GM12878 (cell line): ENCODE data around the gene CCDC190. TPM values are rescaled to one million over a fixed set of nuclear protein-coding genes. Genes with fewer than 3 reads are reported as not detected.

Experiments
- ATAC-seq: fragments of 200-7000 bp; cut with Tn5 transposase; 3 replicates; pipeline ENCODE4 v1.9.1; 2020; ENCODE audit warnings: mild to moderate bottlenecking, moderate library complexity
- BruUV-seq: library from RNA; stranded (reverse); fragments of 400-500 nt; replicated peaks from 2 replicates; lab custom pipeline; 2021; lab: Mats Ljungman, UMichigan
- CTCF ChIA-PET: fragments of 300-600 bp; sonication (Branson Sonifier 250); formaldehyde crosslinking; extraction: SDS; loops from one replicate; lab custom pipeline; 2021; ENCODE audit warnings: inconsistent platforms; lab: Yijun Ruan, JAX
- POLR2A ChIA-PET: fragments of 350-600 bp; formaldehyde crosslinking; extraction: SDS; loops from one replicate; lab custom pipeline; 2021; ENCODE audit warnings: inconsistent platforms; lab: Charles Lee
- RAD21 ChIA-PET: fragments of 300-600 bp; sonication (Branson Sonifier 250); formaldehyde crosslinking; loops from one replicate; lab custom pipeline; 2023; ENCODE audit warnings: antibody characterized with exemption; ENCODE audit not compliant: unreplicated experiment; lab: Charles Lee
- SMC1A ChIA-PET: fragments of 300-600 bp; sonication (Branson Sonifier 250); formaldehyde crosslinking; loops from one replicate; lab custom pipeline; 2023; ENCODE audit not compliant: unreplicated experiment, uncharacterized antibody; lab: Charles Lee
- DNase-seq: peaks from one replicate; pipeline ENCODE4 v3.0.0-alpha.2; 2011; ENCODE audit warnings: low read depth, low spot score
- FAIRE-seq: peaks from 3 replicates; lab custom pipeline; 2011; peaks lifted over from hg19 to GRCh38; lab: Jason Lieb, UNC
- H2AFZ ChIP-seq: 2 replicates; pipeline ENCODE4 v1.6.0; 2011; ENCODE audit warnings: low read depth, low read length, control low read depth; ENCODE audit not compliant: control insufficient read depth
- H3K27ac ChIP-seq: 2 replicates; pipeline ENCODE4 v1.5.1; 2011; ENCODE audit warnings: control low read depth; ENCODE audit not compliant: control insufficient read depth, insufficient read depth
- H3K27me3 ChIP-seq, 2 experiments: replicated peaks in 1 of 2; 2 replicates each; pipeline versions ENCODE4 v1.6.0 to v1.6.1; 2011; ENCODE audit warnings: low read length in 1 of 2; ENCODE audit not compliant: control insufficient read depth in 2 of 2, insufficient read depth in 2 of 2
- H3K36me3 ChIP-seq, 2 experiments: 2 replicates each; pipeline ENCODE4 v1.5.1; 2011; ENCODE audit warnings: low read length in 1 of 2; ENCODE audit not compliant: control insufficient read depth in 2 of 2, insufficient read depth in 2 of 2
- H3K4me1 ChIP-seq: 2 replicates; pipeline ENCODE4 v1.6.1; 2011; ENCODE audit warnings: mild to moderate bottlenecking, low read length, moderate library complexity, mixed read lengths; ENCODE audit not compliant: control insufficient read depth, insufficient read depth
- H3K4me2 ChIP-seq: 2 replicates; pipeline ENCODE4 v1.6.0; 2011; ENCODE audit warnings: control low read depth; ENCODE audit not compliant: control insufficient read depth, insufficient read depth
- H3K4me3 ChIP-seq: fragments of 200-600 bp; sonication (generic); 2 replicates; pipeline ENCODE4 v1.5.1; 2016
- H3K79me2 ChIP-seq: 2 replicates; pipeline ENCODE4 v1.6.0; 2011; ENCODE audit warnings: low read length; ENCODE audit not compliant: control insufficient read depth, insufficient read depth
- H3K9ac ChIP-seq: 2 replicates; pipeline ENCODE4 v1.8.0; 2011; ENCODE audit warnings: low read length, control low read depth, mixed read lengths; ENCODE audit not compliant: control insufficient read depth, insufficient read depth
- H3K9me3 ChIP-seq: replicated peaks from 3 replicates; pipeline ENCODE4 v1.5.1; 2011; ENCODE audit warnings: mild to moderate bottlenecking, low read length; ENCODE audit not compliant: control insufficient read depth, insufficient read depth
- H4K20me1 ChIP-seq: 2 replicates; pipeline ENCODE4 v1.6.0; 2011; ENCODE audit not compliant: control insufficient read depth, insufficient read depth
- GABPA ChIP-seq: IDR thresholded peaks from 2 replicates; pipeline ENCODE4 v1.6.1; 2014; ENCODE audit warnings: antibody characterized with exemption, low read depth, mild to moderate bottlenecking, inconsistent platforms
- HCFC1 ChIP-seq: fragments of 150-350 bp; IDR thresholded peaks from 2 replicates; pipeline ENCODE4 v1.6.1; 2014; ENCODE audit warnings: low read length
- LARP7 ChIP-seq: fragments of 450-650 bp; IDR thresholded peaks from 2 replicates; pipeline ENCODE4 v1.6.1; 2017; ENCODE audit warnings: mild to moderate bottlenecking
- MEF2A ChIP-seq: IDR thresholded peaks from 2 replicates; pipeline ENCODE4 v1.6.1; 2011; ENCODE audit warnings: low read depth, mild to moderate bottlenecking, low read length, moderate library complexity; ENCODE audit not compliant: insufficient read depth
- MXI1 ChIP-seq: fragments of 150-350 bp; IDR thresholded peaks from 2 replicates; pipeline ENCODE4 v1.6.1; 2011; ENCODE audit warnings: low read depth, mild to moderate bottlenecking, inconsistent platforms, low read length, improper control_type of control experiment
- PAX5 ChIP-seq: IDR thresholded peaks from 2 replicates; pipeline ENCODE4 v1.6.1; 2011; ENCODE audit warnings: low read depth, low read length, borderline replicate concordance
- PML ChIP-seq: IDR thresholded peaks from 2 replicates; pipeline ENCODE4 v1.6.1; 2012; ENCODE audit warnings: low read length, inconsistent platforms
- POLR2A ChIP-seq: IDR thresholded peaks from 2 replicates; pipeline ENCODE4 v1.6.1; 2011; ENCODE audit warnings: low read depth, mild to moderate bottlenecking, low read length
- POLR2AphosphoS5 ChIP-seq: IDR thresholded peaks from 2 replicates; pipeline ENCODE4 v1.6.1; 2011; ENCODE audit warnings: mild to moderate bottlenecking, low read length, inconsistent platforms
- RAD21 ChIP-seq: IDR thresholded peaks from 2 replicates; pipeline ENCODE4 v1.6.1; 2011; ENCODE audit warnings: mild to moderate bottlenecking, low read depth, low read length, moderate library complexity; ENCODE audit not compliant: insufficient read depth
- TCF7 ChIP-seq: IDR thresholded peaks from 2 replicates; pipeline ENCODE4 v1.6.1; 2014; ENCODE audit warnings: antibody characterized with exemption, borderline replicate concordance
- ZSCAN29 ChIP-seq: fragments of 450-650 bp; IDR thresholded peaks from 2 replicates; pipeline ENCODE4 v1.6.1; 2017; ENCODE audit warnings: mild to moderate bottlenecking, moderate library complexity
- WGBS: methylation state at CpG from one replicate; pipeline ENCODE4 v1.1.6; 2016; ENCODE audit warnings: low lambda C conversion rate; ENCODE audit not compliant: insufficient replicate concordance, insufficient coverage; ENCODE audit errors: missing lambda C conversion rate; 5-methylcytosine and 5-hydroxymethylcytosine counted together
- in situ Hi-C: fragments of 300-500 bp; cut with MboI; formaldehyde crosslinking; loops from 9 replicates; pipeline ENCODE4 v1.14.3; 2018; ENCODE audit warnings: mixed read lengths
- intact Hi-C: fragments of 100-400 bp; cut with micrococcal nuclease; formaldehyde crosslinking; loops from one replicate; pipeline ENCODE4 v1.14.2; 2022; ENCODE audit not compliant: unreplicated experiment
- polyA plus RNA-seq, 11 experiments: library from polyadenylated mRNA; depleted of rRNA in 4 of 11; unstranded in 6 of 11; stranded (reverse) in 5 of 11; fragments of >200 nt; fragmentation: Nextera tagmentation in 4 of 11; fragmentation: Illumina TruSeq in 1 of 11; extraction: Ambion mirVana in 4 of 11; extraction: Trizol in 1 of 11; gene quantifications; 1 replicate in 1 of 11; 2 replicates in 10 of 11; pipeline versions ENCODE4 v1.2.1 to v1.2.3, GENCODE V29; 2011 to 2016; ENCODE audit warnings: inconsistent platforms in 2 of 11, missing spikeins in 2 of 11, low read depth in 1 of 11
- total RNA-seq, 4 experiments: library from RNA; depleted of rRNA in 3 of 4; stranded (reverse); fragments of >200 nt in 3 of 4; fragmentation: Illumina TruSeq in 1 of 4; extraction: Trizol in 1 of 4; gene quantifications; 2 replicates each; pipeline versions ENCODE4 v1.2.1 to v1.2.3, GENCODE V29; 2013 to 2021
- TF ChIP-seq, protein P1 (sequence below): fragments of 450-650 bp; conservative IDR thresholded peaks from 2 replicates; pipeline ENCODE4 v1.6.1; 2017; ENCODE audit warnings: mild to moderate bottlenecking, moderate library complexity
- TF ChIP-seq, protein P2 (sequence below): IDR thresholded peaks from 2 replicates; pipeline ENCODE4 v1.6.1; 2011; ENCODE audit warnings: borderline replicate concordance, low read depth, mild to moderate bottlenecking, moderate library complexity, low read length; ENCODE audit not compliant: insufficient read depth, poor library complexity, severe bottlenecking

CCDC190 gene
- total and polyA plus RNA-seq, 10 of the 15 experiments (the other 5 are each of a cell fraction or from before 2014, with no cell fraction given), result not detected

DNA sequence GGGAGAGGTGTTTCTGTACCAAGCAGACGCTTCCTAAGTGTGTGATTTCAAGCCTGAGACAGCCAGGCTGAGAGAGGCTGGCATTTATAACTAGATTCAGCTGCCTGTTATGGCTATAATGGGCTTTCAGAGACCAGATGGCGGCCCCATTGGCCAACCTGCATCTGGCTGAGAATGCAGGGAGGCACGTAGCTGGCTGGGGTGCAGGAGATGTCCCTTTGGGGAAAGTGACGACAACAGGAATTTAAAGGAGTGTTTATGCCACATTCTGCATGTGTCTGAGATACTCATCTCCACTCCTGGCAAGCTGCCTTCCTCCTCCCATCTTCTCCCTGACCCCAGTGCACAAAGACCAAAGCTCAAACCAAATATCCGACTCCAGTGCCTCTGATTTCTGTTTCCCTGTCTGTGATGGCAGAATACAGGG lies 21.3 kb upstream of the CCDC190 start:
- no peaks in the 10 kb centered on the region for H3K9me3 ChIP-seq
- in situ Hi-C loops, result loop anchor here (25.0 kb wide), 1 partner anchor 105 kb away; no protein-coding TSS in a partner anchor
- H3K79me2 ChIP-seq, result no peaks in the 10 kb centered on the region
- no peak overlapping the region for H3K4me3 ChIP-seq
- no peak overlapping the region for H3K9ac ChIP-seq
- DNase-seq (no peak), ATAC-seq (no peak), FAIRE-seq (no peak)
- no peak overlapping the region for H3K27ac ChIP-seq
- no peaks in the 10 kb centered on the region for H3K36me3 ChIP-seq
- ChIA-PET SMC1A (interaction anchor here (0.6 kb wide), 1 partner anchor 266 kb away, joined by 3 read pairs; no protein-coding TSS in a partner anchor), RAD21 (no interaction called here), POLR2A (no interaction called here), CTCF (no interaction called here)
- no peaks in the 10 kb centered on the region; a peak in 3 of 4 replicates for H3K27me3 ChIP-seq
- TF ChIP-seq, protein P1, sequence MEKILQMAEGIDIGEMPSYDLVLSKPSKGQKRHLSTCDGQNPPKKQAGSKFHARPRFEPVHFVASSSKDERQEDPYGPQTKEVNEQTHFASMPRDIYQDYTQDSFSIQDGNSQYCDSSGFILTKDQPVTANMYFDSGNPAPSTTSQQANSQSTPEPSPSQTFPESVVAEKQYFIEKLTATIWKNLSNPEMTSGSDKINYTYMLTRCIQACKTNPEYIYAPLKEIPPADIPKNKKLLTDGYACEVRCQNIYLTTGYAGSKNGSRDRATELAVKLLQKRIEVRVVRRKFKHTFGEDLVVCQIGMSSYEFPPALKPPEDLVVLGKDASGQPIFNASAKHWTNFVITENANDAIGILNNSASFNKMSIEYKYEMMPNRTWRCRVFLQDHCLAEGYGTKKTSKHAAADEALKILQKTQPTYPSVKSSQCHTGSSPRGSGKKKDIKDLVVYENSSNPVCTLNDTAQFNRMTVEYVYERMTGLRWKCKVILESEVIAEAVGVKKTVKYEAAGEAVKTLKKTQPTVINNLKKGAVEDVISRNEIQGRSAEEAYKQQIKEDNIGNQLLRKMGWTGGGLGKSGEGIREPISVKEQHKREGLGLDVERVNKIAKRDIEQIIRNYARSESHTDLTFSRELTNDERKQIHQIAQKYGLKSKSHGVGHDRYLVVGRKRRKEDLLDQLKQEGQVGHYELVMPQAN, result no peak
- TF ChIP-seq TCF7 (no peak), PML (no peak), PAX5 (no peak)
- H2AFZ ChIP-seq, result no peak overlapping the region
- WGBS, result 3% methylated on average over 5 of the region's 5 CpGs
- no peak overlapping the region for H3K4me2 ChIP-seq
- intact Hi-C loops, result no loop called here
- no peaks in the 10 kb centered on the region for H4K20me1 ChIP-seq
- no TSS peak for BruUV-seq
- no peaks in the 10 kb centered on the region for H3K4me1 ChIP-seq

DNA sequence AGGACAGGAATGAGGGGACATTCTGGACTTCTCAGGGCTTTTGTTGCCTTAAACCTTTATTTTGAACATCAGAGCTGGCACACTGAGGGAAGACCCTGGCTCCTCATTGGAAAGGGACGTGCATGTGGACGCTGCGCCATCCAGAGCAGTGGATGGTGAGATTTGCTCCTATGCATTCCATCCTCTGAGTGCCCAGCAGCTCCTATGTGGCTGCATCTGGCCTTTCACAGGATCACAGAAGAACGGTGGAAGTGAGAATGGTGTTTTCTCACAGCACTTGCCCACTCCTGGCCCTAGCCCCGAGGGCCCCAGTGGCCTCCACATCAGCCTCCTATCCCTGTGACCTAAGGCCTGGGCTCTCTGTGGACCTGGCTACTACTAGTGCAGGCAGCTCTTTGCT lies 20.6 kb upstream of the CCDC190 start:
- ChIA-PET CTCF (no interaction called here), POLR2A (no interaction called here), SMC1A (no interaction called here), RAD21 (no interaction called here)
- DNase-seq (no peak), FAIRE-seq (no peak), ATAC-seq (no peak)
- TF ChIP-seq GABPA, result no peak
- TF ChIP-seq HCFC1, result no peak
- no peak for TF ChIP-seq POLR2AphosphoS5
- TF ChIP-seq, protein P2, sequence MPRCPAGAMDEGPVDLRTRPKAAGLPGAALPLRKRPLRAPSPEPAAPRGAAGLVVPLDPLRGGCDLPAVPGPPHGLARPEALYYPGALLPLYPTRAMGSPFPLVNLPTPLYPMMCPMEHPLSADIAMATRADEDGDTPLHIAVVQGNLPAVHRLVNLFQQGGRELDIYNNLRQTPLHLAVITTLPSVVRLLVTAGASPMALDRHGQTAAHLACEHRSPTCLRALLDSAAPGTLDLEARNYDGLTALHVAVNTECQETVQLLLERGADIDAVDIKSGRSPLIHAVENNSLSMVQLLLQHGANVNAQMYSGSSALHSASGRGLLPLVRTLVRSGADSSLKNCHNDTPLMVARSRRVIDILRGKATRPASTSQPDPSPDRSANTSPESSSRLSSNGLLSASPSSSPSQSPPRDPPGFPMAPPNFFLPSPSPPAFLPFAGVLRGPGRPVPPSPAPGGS, result no peak
- TF ChIP-seq MXI1, result no peak
- TF ChIP-seq POLR2A, result no peak
- no peak for TF ChIP-seq ZSCAN29
- no peak for TF ChIP-seq MEF2A
- no peak for TF ChIP-seq LARP7
- TF ChIP-seq RAD21, result no peak
- no peaks in the 10 kb centered on the region for H3K9me3 ChIP-seq
- no peak overlapping the region for H3K27ac ChIP-seq
- H3K9ac ChIP-seq, result no peak overlapping the region
- no peak overlapping the region for H2AFZ ChIP-seq
- no peak overlapping the region for H3K4me2 ChIP-seq
- no peaks in the 10 kb centered on the region; a peak in 3 of 4 replicates for H3K27me3 ChIP-seq
- no peaks in the 10 kb centered on the region for H3K36me3 ChIP-seq
- in situ Hi-C loops, result loop anchor here (25.0 kb wide), 1 partner anchor 106 kb away; no protein-coding TSS in a partner anchor
- no peaks in the 10 kb centered on the region for H4K20me1 ChIP-seq
- H3K79me2 ChIP-seq, result no peaks in the 10 kb centered on the region
- intact Hi-C loops, result no loop called here
- no peak overlapping the region for H3K4me3 ChIP-seq
- BruUV-seq, result no TSS peak
- 37% methylated on average over 5 of the region's 5 CpGs for WGBS
- H3K4me1 ChIP-seq, result no peaks in the 10 kb centered on the region
